GM23248 (cell line): ENCODE measurements around the gene MYRIP. TPM values are rescaled to one million over a fixed set of nuclear protein-coding genes. Genes with fewer than 3 reads are reported as not detected.
A peak's percentile ranks its signal among the peaks of the same experiment; 100 is the strongest.
"Not testable (repeated sequence)": the region's sequence is repeated elsewhere in the genome, so short reads cannot be mapped to it uniquely, and the experiment has no call there.

Experiments used
- DNase-seq: peaks from one replicate; pipeline ENCODE4 v3.0.0-alpha.2; 2015
- H2AFZ ChIP-seq: fragments of 200-600 bp; sonication (generic); 2 replicates; pipeline ENCODE4 v1.6.1; 2016; ENCODE audit warnings: antibody characterized with exemption
- H3F3A ChIP-seq: fragments of 200-600 bp; sonication (generic); 2 replicates; pipeline ENCODE4 v1.6.1; 2016; ENCODE audit warnings: mild to moderate bottlenecking, antibody characterized with exemption, mixed run types; ENCODE audit not compliant: insufficient read depth
- H3K27ac ChIP-seq: fragments of 200-600 bp; sonication (generic); 2 replicates; pipeline ENCODE4 v1.5.1; 2016; ENCODE audit warnings: mild to moderate bottlenecking
- H3K27me3 ChIP-seq: fragments of 200-600 bp; sonication (generic); replicated peaks from 2 replicates; pipeline ENCODE4 v1.6.1; 2016; ENCODE audit warnings: mild to moderate bottlenecking; ENCODE audit not compliant: insufficient read depth
- H3K36me3 ChIP-seq: fragments of 200-600 bp; sonication (generic); 2 replicates; pipeline ENCODE4 v1.6.1; 2016; ENCODE audit warnings: low read depth, mild to moderate bottlenecking
- H3K4me1 ChIP-seq: fragments of 200-600 bp; sonication (generic); 2 replicates; pipeline ENCODE4 v1.6.1; 2016; ENCODE audit warnings: mild to moderate bottlenecking; ENCODE audit not compliant: insufficient read depth
- H3K4me2 ChIP-seq: fragments of 200-600 bp; sonication (generic); one replicate; pipeline ENCODE4 v1.6.1; 2016; ENCODE audit warnings: mild to moderate bottlenecking; ENCODE audit not compliant: unreplicated experiment
- H3K4me3 ChIP-seq: fragments of 200-600 bp; sonication (generic); 2 replicates; pipeline ENCODE4 v1.5.1; 2016; ENCODE audit warnings: mild to moderate bottlenecking
- H3K79me2 ChIP-seq: fragments of 200-600 bp; sonication (generic); 2 replicates; pipeline ENCODE4 v1.6.1; 2016; ENCODE audit warnings: mild to moderate bottlenecking; ENCODE audit not compliant: insufficient read depth
- H3K9ac ChIP-seq: fragments of 200-600 bp; sonication (generic); 2 replicates; pipeline ENCODE4 v1.6.1; 2016; ENCODE audit warnings: mild to moderate bottlenecking
- H3K9me2 ChIP-seq: fragments of 200-600 bp; sonication (generic); 2 replicates; pipeline ENCODE4 v1.6.1; 2016; ENCODE audit warnings: mixed run types, mild to moderate bottlenecking, moderate library complexity; ENCODE audit not compliant: insufficient read depth
- H3K9me3 ChIP-seq: fragments of 200-600 bp; sonication (generic); one replicate; pipeline ENCODE4 v1.6.1; 2017; ENCODE audit warnings: low read depth
- H4K20me1 ChIP-seq: fragments of 200-600 bp; sonication (generic); 2 replicates; pipeline ENCODE4 v1.6.0; 2016; ENCODE audit not compliant: insufficient read depth
- EZH2 ChIP-seq: fragments of 200-600 bp; sonication (generic); IDR thresholded peaks from 2 replicates; pipeline ENCODE4 v1.6.1; 2018; ENCODE audit warnings: antibody characterized with exemption, mild to moderate bottlenecking; ENCODE audit not compliant: insufficient read depth, poor library complexity, severe bottlenecking
- EZH2phosphoT487 ChIP-seq: fragments of 200-600 bp; sonication (generic); IDR thresholded peaks from 2 replicates; pipeline ENCODE4 v1.6.1; 2018; ENCODE audit warnings: antibody characterized with exemption, moderate library complexity, mild to moderate bottlenecking, low read depth; ENCODE audit not compliant: insufficient read depth
- WGBS, 2 experiments: methylation state at CpG; one replicate each; pipeline ENCODE4 v1.1.6; 2015 to 2017; ENCODE audit warnings: low lambda C conversion rate in 2 of 2, low coverage in 1 of 2; ENCODE audit errors: missing lambda C conversion rate in 2 of 2; 5-methylcytosine and 5-hydroxymethylcytosine counted together
- in situ Hi-C: fragments of 300-500 bp; cut with MboI; formaldehyde crosslinking; loops from 2 replicates; pipeline ENCODE4 v1.15.0; 2020
- polyA plus RNA-seq: library from polyadenylated mRNA; unstranded; fragments of >200 nt; fragmentation: Nextera tagmentation; extraction: Ambion mirVana; gene quantifications from 2 replicates; pipeline ENCODE4 v1.2.1, GENCODE V29; 2016
- total RNA-seq: library from RNA; depleted of rRNA; stranded (reverse); fragments of >200 nt; shearing (Covaris generic); gene quantifications from 2 replicates; pipeline ENCODE4 v1.2.3, GENCODE V29; 2014

The MYRIP gene
- total and polyA plus RNA-seq, 2 experiments from 2014 or later: 0.11 to 0.32 TPM

DNA sequence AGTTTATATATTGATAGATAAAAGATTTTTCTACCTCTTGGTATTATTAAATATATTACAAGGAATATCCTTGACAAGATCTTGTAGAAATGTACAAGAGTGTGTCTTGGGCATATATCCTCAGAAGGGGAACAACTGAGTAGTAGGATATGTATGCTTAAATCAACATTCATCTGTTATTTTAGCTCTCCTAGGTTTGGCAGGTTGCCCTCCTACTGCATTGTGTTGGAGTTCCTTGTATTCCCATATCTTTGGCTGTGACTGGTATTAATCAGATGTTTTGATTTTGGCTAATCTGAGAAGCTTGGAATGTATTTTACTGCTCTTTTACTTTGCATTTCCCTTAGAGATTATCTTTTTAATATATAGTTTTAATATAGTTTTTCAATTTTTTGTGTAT lies 4.6 kb downstream of the MYRIP start:
- Histone ChIP-seq H3K4me3 (no peak overlapping the region), H3K4me2 (no peak overlapping the region), H2AFZ (no peak overlapping the region), H3F3A (no peaks in the 10 kb centered on the region), H3K79me2 (no peaks in the 10 kb centered on the region), H3K4me1 (no peaks in the 10 kb centered on the region), H4K20me1 (no peaks in the 10 kb centered on the region), H3K36me3 (no peaks in the 10 kb centered on the region), H3K27me3 (peaks cover 35% of the 10 kb centered on the region), H3K27ac (no peak overlapping the region), H3K9me3 (no peaks in the 10 kb centered on the region), H3K9me2 (no peaks in the 10 kb centered on the region), H3K9ac (no peak overlapping the region)
- in situ Hi-C loops: no loop called here
- TF ChIP-seq EZH2 (no peak), EZH2phosphoT487 (no peak)
- peak; percentile 16 for DNase-seq

DNA sequence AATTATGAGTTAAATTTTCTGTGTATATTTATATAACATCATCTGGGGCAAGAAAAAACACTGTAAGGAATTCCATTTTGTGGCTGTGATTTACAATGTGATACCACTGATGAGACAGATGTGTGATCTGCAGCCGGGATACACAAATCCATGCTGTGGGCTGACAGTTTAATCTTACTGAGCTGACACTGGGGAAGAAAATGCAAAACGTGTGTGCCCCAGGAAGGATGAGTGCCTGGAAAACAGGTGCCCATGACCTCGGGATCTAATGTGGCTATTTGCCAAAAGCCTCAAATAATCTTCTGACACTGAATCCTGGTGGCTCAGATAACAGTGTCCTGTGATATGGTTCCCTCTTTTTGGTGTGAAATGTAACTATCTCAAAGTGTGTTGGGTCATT lies 10.5 kb downstream of the MYRIP start:
- Histone ChIP-seq H4K20me1 (no peaks in the 10 kb centered on the region), H3K9me2 (no peaks in the 10 kb centered on the region), H3F3A (no peaks in the 10 kb centered on the region), H3K4me2 (no peak overlapping the region), H3K9me3 (no peaks in the 10 kb centered on the region), H3K79me2 (no peaks in the 10 kb centered on the region), H3K4me1 (no peaks in the 10 kb centered on the region), H3K4me3 (no peak overlapping the region), H3K27me3 (peaks cover 4% of the 10 kb centered on the region; the same call in 1 of the 2 replicates), H3K9ac (no peak overlapping the region), H2AFZ (no peak overlapping the region), H3K36me3 (no peaks in the 10 kb centered on the region), H3K27ac (no peak overlapping the region)
- in situ Hi-C loops: no loop called here
- no peak for DNase-seq
- 17% methylated on average over 3 of the region's 3 CpGs for WGBS, 2 experiments
- TF ChIP-seq EZH2: no peak
- no peak for TF ChIP-seq EZH2phosphoT487

DNA sequence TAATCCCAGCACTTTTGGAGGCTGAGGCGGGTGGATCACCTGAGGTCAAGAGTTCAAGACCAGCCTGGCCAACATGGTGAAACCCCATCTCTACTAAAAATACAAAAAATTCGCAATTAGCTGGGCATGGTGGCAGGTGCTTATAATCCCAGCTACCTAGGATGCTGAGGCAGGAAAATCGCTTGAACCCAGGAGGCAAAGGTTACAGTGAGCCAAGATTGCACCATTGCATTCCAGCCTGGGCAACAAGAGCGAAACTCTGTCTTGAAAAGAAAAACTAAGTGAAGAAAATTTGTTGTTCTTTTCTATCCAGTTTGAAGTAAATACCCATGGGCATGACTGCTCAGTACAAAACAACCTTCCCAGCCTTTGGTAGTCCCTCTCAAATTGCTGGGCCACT lies 24.4 kb downstream of the MYRIP start:
- H3K9ac ChIP-seq, H3K9me2 ChIP-seq, H3K27ac ChIP-seq, H3K36me3 ChIP-seq, in situ Hi-C loops, H2AFZ ChIP-seq, H3K4me1 ChIP-seq, DNase-seq, H3K9me3 ChIP-seq, H3F3A ChIP-seq, H3K4me2 ChIP-seq, H3K4me3 ChIP-seq, H4K20me1 ChIP-seq, H3K79me2 ChIP-seq, H3K27me3 ChIP-seq: not testable (repeated sequence)
- WGBS, 2 experiments: 34 to 42% methylated on average over 4 of the region's 4 CpGs

DNA sequence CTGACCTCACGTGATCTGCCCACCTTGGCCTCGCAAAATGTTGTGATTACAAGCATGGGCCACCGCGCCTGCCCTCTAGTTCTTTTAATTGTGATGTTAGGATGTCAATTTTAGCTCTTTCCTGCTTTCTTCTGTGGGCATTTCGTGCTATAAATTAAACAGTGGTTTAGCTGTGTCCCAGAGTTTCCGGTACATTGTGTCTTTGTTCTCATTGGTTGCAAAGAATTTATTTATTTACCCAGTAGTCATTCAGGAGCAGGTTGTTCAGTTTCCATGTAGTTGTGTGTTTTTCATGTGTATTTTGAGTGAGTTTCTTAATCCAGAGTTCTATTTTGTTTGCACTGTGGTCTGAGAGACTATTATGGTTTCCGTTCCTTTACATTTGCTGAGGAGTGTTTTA lies 30.1 kb downstream of the MYRIP start:
- H3K79me2 ChIP-seq: no peaks in the 10 kb centered on the region
- no peak overlapping the region for H3K4me3 ChIP-seq
- no peak for DNase-seq
- in situ Hi-C loops: no loop called here
- no peaks in the 10 kb centered on the region for H4K20me1 ChIP-seq
- no peaks in the 10 kb centered on the region for H3K27me3 ChIP-seq
- H2AFZ ChIP-seq: no peak overlapping the region
- no peak overlapping the region for H3K27ac ChIP-seq
- H3K9me2 ChIP-seq: no peaks in the 10 kb centered on the region
- H3K9ac ChIP-seq: no peak overlapping the region
- H3K4me2 ChIP-seq: no peak overlapping the region
- no peaks in the 10 kb centered on the region for H3K4me1 ChIP-seq
- no peaks in the 10 kb centered on the region for H3K36me3 ChIP-seq
- WGBS, 2 experiments: 55 to 57% methylated on average over 7 of the region's 7 CpGs
- no peak for TF ChIP-seq EZH2
- TF ChIP-seq EZH2phosphoT487: no peak
- H3K9me3 ChIP-seq: no peaks in the 10 kb centered on the region
- H3F3A ChIP-seq: no peaks in the 10 kb centered on the region

DNA sequence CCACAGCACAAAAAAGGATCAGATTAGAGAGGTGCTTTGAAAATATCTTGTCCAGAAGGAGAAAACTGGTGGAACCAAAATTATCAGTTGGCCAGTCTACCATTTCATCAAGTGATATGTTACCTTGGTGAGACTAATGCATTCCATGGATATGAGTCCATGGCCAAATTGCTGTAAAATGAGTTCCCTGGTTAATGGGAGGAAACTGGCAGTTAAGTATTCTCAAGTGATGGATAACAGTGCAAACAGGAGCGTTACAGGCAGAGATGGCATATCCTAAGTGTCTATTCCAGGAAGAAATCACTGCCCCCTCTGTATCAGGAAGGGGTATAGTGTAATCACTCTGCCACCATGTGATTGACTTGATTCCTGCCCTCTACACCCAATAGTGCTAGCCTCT lies 34.0 kb downstream of the MYRIP start:
- H3K27me3 ChIP-seq: no peaks in the 10 kb centered on the region
- H3K9ac ChIP-seq: no peak overlapping the region
- no peak overlapping the region for H3K27ac ChIP-seq
- H3K79me2 ChIP-seq: no peaks in the 10 kb centered on the region
- no peaks in the 10 kb centered on the region for H4K20me1 ChIP-seq
- 12 to 25% methylated on average over 1 of the region's 1 CpG for WGBS, 2 experiments
- TF ChIP-seq EZH2 (no peak), EZH2phosphoT487 (no peak)
- no peaks in the 10 kb centered on the region for H3K9me3 ChIP-seq
- in situ Hi-C loops: no loop called here
- no peaks in the 10 kb centered on the region for H3K4me1 ChIP-seq
- no peak overlapping the region for H3K4me2 ChIP-seq
- DNase-seq: no peak
- no peaks in the 10 kb centered on the region for H3K36me3 ChIP-seq
- no peak overlapping the region for H3K4me3 ChIP-seq
- no peaks in the 10 kb centered on the region for H3F3A ChIP-seq
- no peaks in the 10 kb centered on the region for H3K9me2 ChIP-seq
- H2AFZ ChIP-seq: no peak overlapping the region
